ENCODE measurements around the gene CRTAC1.

The CRTAC1 gene

DNA sequence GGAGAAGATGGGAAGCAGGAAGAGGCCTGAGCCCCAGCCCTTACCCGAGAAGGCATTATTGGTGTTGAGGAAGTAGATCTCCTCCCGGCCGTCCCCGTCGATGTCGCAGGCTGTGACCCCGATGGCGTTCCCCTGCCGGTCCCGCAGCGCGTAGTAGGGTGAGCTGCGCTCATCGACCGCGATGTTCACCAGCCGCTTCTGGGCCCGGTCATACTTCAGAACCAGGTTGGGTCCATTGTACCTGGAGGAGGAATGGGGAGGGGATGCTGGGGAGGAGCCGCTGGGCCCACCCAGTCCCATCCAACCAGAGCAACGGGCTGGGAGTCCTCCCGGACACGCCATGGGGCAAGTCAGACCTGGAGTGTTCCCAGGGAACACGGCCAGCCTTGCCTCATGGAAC lies 94.3 kb downstream of the CRTAC1 start:
- no peak for DNase-seq
- CTCF ChIA-PET: no interaction called here
- Mint-ChIP-seq H3K36me3 (no peaks in the 10 kb centered on the region), H3K4me1 (no peaks in the 10 kb centered on the region), H3K27me3 (peaks cover 35% of the 10 kb centered on the region), H3K27ac (no peak overlapping the region), H3K9me3 (no peaks in the 10 kb centered on the region), H3K4me3 (no peak overlapping the region)

DNA sequence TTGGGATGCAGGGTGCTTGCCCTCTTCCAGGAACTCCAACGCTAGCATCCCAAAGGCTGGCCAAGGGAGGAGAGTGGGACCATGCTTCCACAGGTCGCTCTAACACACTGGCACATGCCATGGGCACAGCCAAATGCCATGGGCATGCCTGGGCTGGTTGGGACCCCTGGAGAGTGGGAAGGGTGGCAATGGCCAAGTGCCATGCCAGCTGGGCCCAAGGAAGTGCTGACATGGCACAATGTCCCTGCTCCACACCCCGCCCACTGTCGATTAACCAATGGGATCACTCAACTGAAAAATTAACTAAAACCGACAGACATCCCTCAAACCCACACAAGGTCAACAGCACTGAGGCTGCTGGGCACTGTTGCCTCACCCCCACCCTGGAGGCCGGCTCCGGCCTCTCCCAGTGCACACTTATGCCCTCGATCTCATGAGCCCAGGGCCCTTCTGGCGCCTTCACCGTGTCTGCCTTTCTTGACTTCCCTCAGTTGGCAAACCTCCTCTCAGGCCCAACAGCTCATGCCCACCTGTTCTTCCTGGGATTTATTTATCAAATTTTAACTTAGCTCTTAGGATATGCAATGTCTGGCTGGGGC lies 97.4 kb downstream of the CRTAC1 start:
- CTCF ChIA-PET: no interaction called here
- DNase-seq: no peak
- Mint-ChIP-seq H3K4me3 (no peak overlapping the region), H3K27ac (no peak overlapping the region), H3K9me3 (no peaks in the 10 kb centered on the region), H3K4me1 (no peaks in the 10 kb centered on the region), H3K36me3 (no peaks in the 10 kb centered on the region), H3K27me3 (peaks cover 38% of the 10 kb centered on the region)

DNA sequence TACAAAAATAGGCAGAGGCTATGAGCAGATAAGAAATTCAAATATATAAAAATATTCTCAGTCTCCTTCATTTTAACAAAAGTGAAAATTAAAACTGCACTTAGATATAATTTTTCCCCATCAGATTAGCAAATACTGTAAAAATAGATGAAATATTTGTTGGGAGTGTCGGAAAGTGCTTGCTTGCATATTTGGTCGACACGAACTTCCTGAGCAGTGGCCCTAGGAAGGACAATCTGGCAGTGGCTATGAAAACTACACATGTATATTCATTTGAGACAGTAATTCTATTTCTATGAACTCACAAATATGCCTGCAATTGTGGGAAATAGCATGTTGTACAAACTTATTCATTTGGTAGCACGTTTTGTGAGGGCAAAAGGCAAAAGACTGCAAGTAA lies 99.4 kb downstream of the CRTAC1 start:
- no peaks in the 10 kb centered on the region for H3K36me3 Mint-ChIP-seq
- peaks cover 43% of the 10 kb centered on the region for H3K27me3 Mint-ChIP-seq
- CTCF ChIA-PET: no interaction called here
- no peak overlapping the region for H3K27ac Mint-ChIP-seq
- DNase-seq: no peak
- H3K4me1 Mint-ChIP-seq: no peaks in the 10 kb centered on the region
- no peaks in the 10 kb centered on the region for H3K9me3 Mint-ChIP-seq
- H3K4me3 Mint-ChIP-seq: no peak overlapping the region

DNA sequence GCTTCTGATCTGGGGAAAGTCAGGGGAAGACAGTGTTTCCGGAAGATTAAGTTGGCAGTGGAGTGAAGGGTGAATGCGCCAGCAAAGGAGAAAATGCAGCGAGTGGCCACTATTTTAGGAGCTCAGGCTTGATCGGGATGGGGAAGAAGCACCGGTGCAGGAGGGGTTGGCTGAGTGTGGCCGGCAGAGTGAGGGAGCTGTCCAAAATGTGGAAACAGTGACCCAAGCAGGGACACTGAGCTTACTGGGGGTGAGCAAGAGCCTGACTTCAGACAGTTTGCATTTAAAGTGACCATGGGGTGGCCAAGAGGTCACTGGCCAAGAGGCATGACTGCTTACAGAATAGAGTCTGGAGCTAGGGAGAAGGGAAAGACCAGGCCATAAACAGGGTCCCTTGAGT lies 101.5 kb downstream of the CRTAC1 start:
- CTCF ChIA-PET: no interaction called here
- Mint-ChIP-seq H3K4me1 (no peaks in the 10 kb centered on the region), H3K9me3 (no peaks in the 10 kb centered on the region), H3K27me3 (peaks cover 51% of the 10 kb centered on the region), H3K36me3 (no peaks in the 10 kb centered on the region), H3K27ac (no peak overlapping the region), H3K4me3 (no peak overlapping the region)
- no peak for DNase-seq

DNA sequence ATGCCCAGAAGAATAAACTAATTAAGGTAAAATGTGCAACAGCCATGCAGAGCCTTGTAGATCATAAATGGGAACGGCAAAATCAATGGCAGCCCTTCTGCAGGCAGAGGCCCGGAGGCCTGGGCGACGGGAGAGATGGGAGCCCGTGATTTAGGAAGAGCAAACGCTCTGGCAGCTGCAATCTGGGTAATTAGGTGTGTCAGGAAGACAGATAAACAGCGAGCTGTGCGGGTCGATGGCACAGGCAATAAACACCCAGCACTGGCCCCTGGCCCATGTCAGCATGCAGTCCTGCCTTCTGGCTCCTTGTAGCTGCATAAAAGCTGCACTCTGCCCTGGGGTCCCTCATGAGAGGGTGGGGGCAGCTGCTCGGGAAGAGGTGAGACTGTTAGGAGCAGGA lies 102.8 kb downstream of the CRTAC1 start:
- no peak for DNase-seq
- Mint-ChIP-seq H3K4me1 (no peaks in the 10 kb centered on the region), H3K36me3 (no peaks in the 10 kb centered on the region), H3K4me3 (no peak overlapping the region), H3K27me3 (peaks cover 58% of the 10 kb centered on the region), H3K9me3 (no peaks in the 10 kb centered on the region), H3K27ac (no peak overlapping the region)
- CTCF ChIA-PET: interaction anchor here (1.0 to 1.1 kb wide), 3 partner anchors 12 to 118 kb away, joined by 3 read pairs; no protein-coding TSS in a partner anchor

DNA sequence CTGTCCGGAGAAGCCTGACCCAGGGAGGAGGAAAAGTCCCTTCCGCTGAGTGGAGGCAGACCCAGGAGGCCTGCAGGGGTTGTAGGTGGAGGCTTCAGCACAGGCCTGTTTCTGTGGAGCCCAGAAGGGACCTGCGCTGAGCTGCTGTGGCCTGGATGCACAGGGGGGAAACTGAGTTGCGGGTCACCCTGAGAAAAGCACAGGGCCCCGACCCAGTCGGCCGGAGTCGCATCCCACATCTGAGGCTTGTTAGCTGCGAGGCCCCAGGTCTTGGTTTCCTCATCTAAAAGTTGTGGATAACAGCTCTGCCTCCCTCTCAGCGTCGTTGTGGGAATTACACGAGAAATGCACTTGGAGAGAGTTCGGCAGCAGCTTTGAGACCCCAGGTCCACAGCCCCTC lies 104.4 kb downstream of the CRTAC1 start:
- CTCF ChIA-PET: no interaction called here
- Mint-ChIP-seq H3K36me3 (no peaks in the 10 kb centered on the region), H3K4me1 (no peaks in the 10 kb centered on the region), H3K27ac (no peak overlapping the region), H3K4me3 (no peak overlapping the region), H3K27me3 (peaks cover 59% of the 10 kb centered on the region), H3K9me3 (no peaks in the 10 kb centered on the region)
- DNase-seq: no peak

DNA sequence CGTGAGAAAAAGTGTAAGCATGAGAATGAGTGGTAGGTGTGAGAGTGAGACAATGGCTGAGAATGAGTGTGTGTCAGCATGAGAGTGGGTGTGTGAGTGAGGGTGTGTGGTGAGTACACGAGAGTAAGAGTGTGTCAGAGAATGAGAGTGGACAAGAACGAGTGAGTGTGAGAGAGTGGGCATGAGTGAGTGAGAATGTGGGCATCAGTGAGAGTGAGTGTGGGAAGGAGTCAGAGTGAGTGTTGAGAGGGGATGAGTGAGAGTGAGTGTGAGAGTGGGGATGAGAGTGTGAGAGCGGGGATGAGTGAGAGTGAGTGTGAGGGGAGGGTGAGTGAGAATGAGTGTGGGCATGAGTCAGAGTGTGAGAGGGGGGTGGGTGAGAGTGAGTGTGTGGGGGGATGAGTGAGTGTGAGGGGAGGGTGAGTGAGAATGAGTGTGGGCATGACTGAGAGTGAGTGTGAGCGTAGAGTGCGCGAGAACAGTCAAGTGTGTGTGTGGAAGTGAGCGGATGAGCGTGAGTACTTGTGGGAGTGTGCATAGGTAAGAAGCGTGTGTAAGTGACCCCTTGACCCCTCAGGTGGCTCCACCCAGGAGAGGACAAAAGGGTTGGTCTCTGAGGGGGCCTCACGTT lies 105.0 kb downstream of the CRTAC1 start:
- DNase-seq: no peak
- Mint-ChIP-seq H3K4me3 (no peak overlapping the region), H3K9me3 (no peaks in the 10 kb centered on the region), H3K4me1 (no peaks in the 10 kb centered on the region), H3K27me3 (peaks cover 63% of the 10 kb centered on the region), H3K27ac (no peak overlapping the region), H3K36me3 (no peaks in the 10 kb centered on the region)
- CTCF ChIA-PET: no interaction called here

DNA sequence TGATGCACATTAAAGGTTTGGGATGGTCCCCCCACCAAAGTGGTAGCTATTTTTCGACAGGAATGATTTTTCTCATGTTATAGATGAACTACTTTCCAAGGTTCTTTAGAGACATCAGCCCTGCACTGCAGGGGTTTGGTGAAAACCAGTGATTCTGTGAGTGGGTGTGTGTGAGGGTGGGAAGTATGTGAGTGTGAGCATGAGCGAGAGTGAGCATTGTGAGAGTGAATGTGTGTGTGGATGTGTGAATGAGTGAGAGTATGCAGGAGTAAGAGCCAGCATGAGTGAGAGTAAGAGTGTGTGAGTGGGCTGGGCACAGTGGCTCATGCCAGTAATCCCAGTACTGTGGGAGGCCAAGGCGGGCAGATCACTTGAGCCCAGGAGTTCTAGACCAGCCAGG lies 105.7 kb downstream of the CRTAC1 start:
- no peak overlapping the region for H3K27ac Mint-ChIP-seq
- H3K27me3 Mint-ChIP-seq: peaks cover 60% of the 10 kb centered on the region
- H3K4me3 Mint-ChIP-seq: no peak overlapping the region
- CTCF ChIA-PET: no interaction called here
- H3K36me3 Mint-ChIP-seq: no peaks in the 10 kb centered on the region
- no peaks in the 10 kb centered on the region for H3K4me1 Mint-ChIP-seq
- H3K9me3 Mint-ChIP-seq: no peaks in the 10 kb centered on the region
- no peak for DNase-seq

DNA sequence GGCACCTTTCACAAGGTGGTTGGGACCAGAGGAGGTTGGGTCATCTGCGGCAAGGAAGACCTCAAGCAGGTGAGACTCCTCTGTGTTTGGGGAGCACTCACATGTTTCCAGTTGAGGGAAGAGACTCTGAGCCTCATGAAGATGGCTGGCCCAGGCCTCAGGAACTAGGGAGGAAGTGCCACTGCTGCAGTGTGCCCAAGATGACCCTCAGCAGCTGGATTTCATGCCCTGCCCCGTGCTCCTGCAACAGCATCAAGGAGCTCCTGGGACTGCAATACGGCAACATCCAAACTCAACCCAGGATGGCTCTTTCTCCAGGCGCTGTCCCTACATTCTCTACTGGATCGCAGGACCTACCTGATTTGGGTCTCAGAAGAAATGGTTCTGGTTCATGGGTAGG lies 106.9 kb downstream of the CRTAC1 start:
- no peaks in the 10 kb centered on the region for H3K36me3 Mint-ChIP-seq
- H3K9me3 Mint-ChIP-seq: no peaks in the 10 kb centered on the region
- H3K27me3 Mint-ChIP-seq: peaks cover 56% of the 10 kb centered on the region
- H3K4me3 Mint-ChIP-seq: no peak overlapping the region
- H3K27ac Mint-ChIP-seq: no peak overlapping the region
- no peaks in the 10 kb centered on the region for H3K4me1 Mint-ChIP-seq
- CTCF ChIA-PET: interaction anchor here (1.1 kb wide), 1 partner anchor 9 kb away, joined by 3 read pairs; no protein-coding TSS in a partner anchor
- no peak for DNase-seq

DNA sequence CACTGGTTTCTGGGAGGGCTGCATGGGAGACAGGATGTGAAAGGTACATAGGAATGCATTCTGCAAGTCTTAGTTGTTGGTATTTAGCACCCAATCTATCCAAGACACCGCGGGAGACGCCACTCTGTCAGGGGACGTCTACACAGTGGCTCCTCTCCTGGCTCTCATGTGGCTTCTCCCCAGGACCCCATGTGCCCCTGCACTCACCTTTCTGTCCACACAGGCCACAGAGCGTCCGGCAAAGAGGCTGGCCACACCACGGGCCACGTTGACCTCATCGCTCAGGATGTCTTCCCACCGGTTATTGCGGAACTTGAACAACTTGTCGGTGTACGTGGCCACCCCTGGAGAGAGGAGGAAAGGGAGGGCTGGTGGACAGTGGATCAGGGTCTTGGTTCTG lies 107.4 kb downstream of the CRTAC1 start:
- DNase-seq: no peak
- Mint-ChIP-seq H3K9me3 (no peaks in the 10 kb centered on the region), H3K4me1 (no peaks in the 10 kb centered on the region), H3K27ac (no peak overlapping the region), H3K27me3 (peaks cover 53% of the 10 kb centered on the region), H3K4me3 (no peak overlapping the region), H3K36me3 (no peaks in the 10 kb centered on the region)
- CTCF ChIA-PET: interaction anchor here (1.1 kb wide), 1 partner anchor 8 kb away, joined by 3 read pairs; no protein-coding TSS in a partner anchor

DNA sequence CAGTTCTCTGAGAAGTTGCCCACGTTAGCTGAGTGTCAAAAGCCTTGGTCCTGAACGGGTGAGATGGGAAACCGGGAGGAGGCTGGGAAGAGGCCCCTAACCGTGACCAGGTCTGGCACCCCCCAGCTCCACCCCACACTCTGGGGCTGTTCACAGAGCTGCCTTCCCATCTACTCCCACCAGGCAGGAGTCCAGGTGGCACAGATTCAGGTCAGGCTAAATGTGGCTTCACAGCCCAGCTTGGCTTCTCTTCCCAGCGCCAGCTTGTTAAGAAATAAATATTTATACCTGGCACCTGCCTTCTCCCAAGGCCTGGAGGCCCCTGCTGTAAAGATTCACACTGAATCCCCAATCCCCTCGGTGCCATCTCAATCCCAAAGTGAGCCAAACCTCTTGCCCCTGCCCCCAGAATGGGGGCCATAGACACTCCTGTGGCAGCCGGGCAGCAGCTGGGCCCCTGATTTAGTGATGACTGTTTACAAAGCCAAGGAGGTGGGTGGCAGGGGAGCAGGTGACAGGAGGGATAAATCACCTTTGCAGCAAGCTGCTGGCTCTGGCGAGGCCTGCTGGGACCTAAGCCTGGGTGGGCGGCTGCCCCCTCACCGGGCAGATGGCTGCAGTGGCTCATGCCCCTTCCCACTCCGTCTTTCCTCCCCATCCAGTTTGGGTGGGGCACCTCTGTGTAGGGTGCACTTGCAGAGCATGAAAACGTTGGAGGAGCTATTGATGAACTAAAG lies 108.2 kb downstream of the CRTAC1 start:
- Mint-ChIP-seq H3K27ac (no peak overlapping the region), H3K36me3 (no peaks in the 10 kb centered on the region), H3K4me1 (no peaks in the 10 kb centered on the region), H3K27me3 (peaks cover 52% of the 10 kb centered on the region), H3K9me3 (no peaks in the 10 kb centered on the region), H3K4me3 (no peak overlapping the region)
- CTCF ChIA-PET: no interaction called here
- DNase-seq: no peak

DNA sequence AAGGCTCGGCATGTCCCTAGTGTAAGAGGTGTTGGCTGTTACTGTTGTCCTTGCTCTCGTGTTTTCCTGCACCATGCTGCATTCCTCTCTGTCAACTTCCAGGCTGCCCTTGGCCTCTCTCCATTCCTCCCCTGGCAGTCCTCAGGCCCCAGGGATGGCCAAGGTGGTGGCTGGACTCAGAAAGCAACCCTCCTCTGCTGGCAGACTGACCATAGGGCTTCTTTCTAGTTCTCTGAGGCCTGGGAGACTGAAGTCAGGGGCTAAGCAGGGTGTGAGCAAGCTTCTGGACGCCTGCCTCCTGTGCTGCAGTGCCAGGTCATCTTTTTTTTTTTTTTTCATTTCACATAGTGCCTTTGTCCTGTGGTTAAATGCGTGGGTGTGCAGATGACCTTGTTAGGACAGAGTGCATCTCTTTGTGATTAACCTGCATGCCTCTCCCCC lies 108.8 kb downstream of the CRTAC1 start:
- H3K9me3 Mint-ChIP-seq: no peaks in the 10 kb centered on the region
- H3K4me1 Mint-ChIP-seq: no peaks in the 10 kb centered on the region
- H3K4me3 Mint-ChIP-seq: no peak overlapping the region
- no peak overlapping the region for H3K27ac Mint-ChIP-seq
- H3K36me3 Mint-ChIP-seq: no peaks in the 10 kb centered on the region
- CTCF ChIA-PET: no interaction called here
- no peak for DNase-seq
- H3K27me3 Mint-ChIP-seq: peaks cover 46% of the 10 kb centered on the region

DNA sequence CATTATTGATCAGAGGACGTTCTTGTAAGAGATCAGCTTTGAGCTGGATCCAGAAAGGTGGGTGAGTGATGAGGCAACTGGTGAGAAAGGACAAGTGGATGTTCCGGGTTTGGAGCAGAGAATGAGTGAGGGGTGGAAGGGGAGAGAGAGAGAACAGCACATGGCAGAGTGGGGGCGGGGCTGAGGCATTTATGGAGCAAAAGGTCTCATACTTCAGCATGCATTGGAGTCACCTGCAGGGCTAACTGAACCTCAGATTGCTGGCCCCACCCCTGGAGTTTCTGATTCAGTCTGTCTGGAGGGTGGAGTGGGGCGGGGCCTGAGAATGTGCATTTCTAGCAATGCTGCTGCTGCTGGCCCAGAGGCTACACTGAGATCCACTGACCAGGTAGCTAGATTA lies 109.6 kb downstream of the CRTAC1 start:
- no peaks in the 10 kb centered on the region for H3K4me1 Mint-ChIP-seq

DNA sequence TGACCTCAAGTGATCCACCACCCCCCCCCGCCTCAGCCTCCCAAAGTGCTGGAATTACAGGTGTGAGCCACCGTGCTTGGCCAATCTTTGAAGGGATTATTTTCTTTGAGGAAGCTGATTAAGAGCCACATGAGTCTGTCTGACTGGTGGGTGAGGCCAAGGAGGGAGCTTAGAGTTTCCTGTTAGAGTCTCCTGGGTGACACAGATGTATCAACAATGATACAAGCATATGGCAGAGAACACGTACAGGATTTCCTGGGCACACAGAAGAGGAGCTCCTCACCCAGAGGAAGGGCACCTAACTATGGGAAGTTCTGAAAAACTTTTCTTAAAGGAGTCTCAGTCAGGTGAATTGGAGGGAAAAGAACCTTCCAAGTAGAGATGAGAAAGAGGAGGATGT lies 111.4 kb downstream of the CRTAC1 start:
- H3K9me3 Mint-ChIP-seq: no peaks in the 10 kb centered on the region
- no peak for DNase-seq
- peaks cover 2% of the 10 kb centered on the region for H3K4me1 Mint-ChIP-seq
- H3K27me3 Mint-ChIP-seq: peaks cover 39% of the 10 kb centered on the region
- H3K36me3 Mint-ChIP-seq: no peaks in the 10 kb centered on the region
- CTCF ChIA-PET: interaction anchor here (0.9 to 6.5 kb wide), 3 partner anchors 17 to 124 kb away, joined by 3 to 140 read pairs (median 4); no protein-coding TSS in a partner anchor
- H3K4me3 Mint-ChIP-seq: no peak overlapping the region
- H3K27ac Mint-ChIP-seq: no peak overlapping the region

More for the DNA sequence above, 109.6 kb downstream of the CRTAC1 start:
- Mint-ChIP-seq H3K27ac (no peak overlapping the region), H3K36me3 (no peaks in the 10 kb centered on the region), H3K4me3 (no peak overlapping the region), H3K27me3 (peaks cover 47% of the 10 kb centered on the region), H3K9me3 (no peaks in the 10 kb centered on the region)
- no peak for DNase-seq
- CTCF ChIA-PET: no interaction called here

DNA sequence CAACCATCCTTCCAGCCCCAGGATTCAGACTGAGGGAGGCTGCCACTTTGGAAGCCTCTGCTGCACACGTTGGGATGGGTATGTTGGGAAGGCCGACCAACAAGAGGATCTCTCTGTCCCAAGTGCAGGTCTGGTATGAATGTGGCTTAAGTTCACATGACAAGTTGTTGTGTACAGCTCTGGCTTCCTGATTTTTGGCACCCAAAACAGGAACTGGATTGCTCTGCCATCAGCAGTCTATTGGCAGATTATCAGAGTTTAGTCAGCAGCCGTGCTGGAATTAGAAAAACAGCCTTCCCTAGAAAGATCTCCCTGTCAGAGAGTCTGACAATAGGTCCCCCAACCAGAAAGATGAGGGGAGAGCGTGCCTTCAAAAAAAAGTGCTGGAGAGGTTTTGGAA lies 113.8 kb downstream of the CRTAC1 start:
- CTCF ChIA-PET: interaction anchor here (1.1 to 6.5 kb wide), 3 partner anchors 120 to 134 kb away, joined by 3 to 140 read pairs (median 15); no protein-coding TSS in a partner anchor
- peaks cover 2% of the 10 kb centered on the region for H3K4me1 Mint-ChIP-seq
- H3K27me3 Mint-ChIP-seq: peaks cover 35% of the 10 kb centered on the region
- H3K36me3 Mint-ChIP-seq: no peaks in the 10 kb centered on the region
- DNase-seq: no peak
- H3K27ac Mint-ChIP-seq: no peak overlapping the region
- H3K9me3 Mint-ChIP-seq: no peaks in the 10 kb centered on the region
- H3K4me3 Mint-ChIP-seq: no peak overlapping the region
